Retinal pigment epithelial cell (primary cell): ENCODE data around the gene RHOBTB1.
"Not testable (repeated sequence)": the region's sequence is repeated elsewhere in the genome, so short reads cannot be mapped to it uniquely, and the experiment has no call there.

Source experiments
- DNase-seq: peaks from one replicate; pipeline ENCODE4 v3.0.0-alpha.2; 2010; ENCODE audit warnings: low read depth
- H3K4me3 ChIP-seq: 2 replicates; pipeline ENCODE4 v1.5.1; 2011; ENCODE audit warnings: mild to moderate bottlenecking, low read length, control low read depth, moderate library complexity
- CTCF ChIP-seq: conservative IDR thresholded peaks from 2 replicates; pipeline ENCODE4 v1.5.1; 2011; ENCODE audit warnings: low read depth, low read length, control low read depth, inconsistent platforms

The RHOBTB1 gene

GRCh38 chr10:60849740-60850139 is 94.2 kb downstream of the RHOBTB1 start:
- H3K4me3 ChIP-seq = no peak overlapping the region
- TF ChIP-seq CTCF = no peak
- no peak for DNase-seq

GRCh38 chr10:60849217-60849616 is 94.8 kb downstream of the RHOBTB1 start:
- no peak for TF ChIP-seq CTCF
- no peak for DNase-seq
- H3K4me3 ChIP-seq = no peak overlapping the region

GRCh38 chr10:60848680-60849079 is 95.3 kb downstream of the RHOBTB1 start:
- DNase-seq = no peak
- no peak overlapping the region for H3K4me3 ChIP-seq
- TF ChIP-seq CTCF = no peak

GRCh38 chr10:60848126-60848525 is 95.9 kb downstream of the RHOBTB1 start:
- no peak overlapping the region for H3K4me3 ChIP-seq
- DNase-seq = peak; percentile 12
- TF ChIP-seq CTCF = no peak

DNA sequence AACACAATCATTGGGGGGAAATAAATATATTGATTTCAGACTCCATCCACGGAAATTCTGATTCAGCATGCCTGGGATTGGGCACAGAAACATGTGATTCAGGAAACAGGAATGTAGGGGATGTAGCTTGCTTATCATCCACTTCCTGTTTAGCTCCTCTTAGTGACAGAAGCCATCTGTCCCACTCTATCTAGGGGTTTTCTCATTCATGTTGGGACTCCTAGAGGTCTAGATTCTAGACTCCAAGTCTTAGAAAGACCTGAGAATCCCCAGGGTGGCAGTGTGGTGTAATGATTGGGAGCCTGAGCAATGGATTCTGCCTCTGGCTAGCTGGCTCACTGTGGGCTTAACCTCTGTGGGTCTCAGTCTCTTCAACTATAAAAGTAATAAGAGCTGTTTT is 97.8 kb downstream of the RHOBTB1 start:
- DNase-seq = no peak
- no peak for TF ChIP-seq CTCF
- H3K4me3 ChIP-seq = no peak overlapping the region

GRCh38 chr10:60845038-60845437 is 98.9 kb downstream of the RHOBTB1 start:
- no peak overlapping the region for H3K4me3 ChIP-seq
- no peak for DNase-seq

GRCh38 chr10:60842694-60843093 is 101.3 kb downstream of the RHOBTB1 start:
- no peak for DNase-seq
- H3K4me3 ChIP-seq = no peak overlapping the region
- TF ChIP-seq CTCF = no peak

More at GRCh38 chr10:60845038-60845437, 98.9 kb downstream of the RHOBTB1 start:
- no peak for TF ChIP-seq CTCF

- not testable (repeated sequence) for H3K4me3 ChIP-seq, DNase-seq
These were observed 102.8 kb downstream of the RHOBTB1 start for GRCh38 chr10:60841227-60841626.
